Esophagus squamous epithelium (tissue), 5 donors: Measurements from ENCODE around the gene CER1. TPM values are rescaled to one million over a fixed set of nuclear protein-coding genes. Genes with fewer than 3 reads are reported as not detected.

Experiments
- DNase-seq: peaks from one replicate; lab custom pipeline; 2025; lab: John Stamatoyannopoulos, UW
- H3K27ac ChIP-seq, 4 donors: fragments of 200-600 bp; sonication (generic); one replicate each; pipeline ENCODE4 v1.5.1; 2016 to 2019; ENCODE audit warnings: mild to moderate bottlenecking in 1 of 4
- H3K27me3 ChIP-seq, 4 donors: fragments of 200-600 bp; sonication (generic); 1 replicate in 3 of 4; 2 replicates in 1 of 4; pipeline versions ENCODE4 v1.5.1 to v1.6.0; 2017 to 2021; ENCODE audit warnings: antibody characterized with exemption in 1 of 4
- H3K36me3 ChIP-seq, 3 donors: fragments of 200-600 bp; sonication (generic); one replicate each; pipeline ENCODE4 v1.5.1; 2016 to 2019
- H3K4me1 ChIP-seq, 3 donors: fragments of 200-600 bp; sonication (generic); one replicate each; pipeline ENCODE4 v1.5.1; 2017 to 2019
- H3K4me3 ChIP-seq, 4 donors: fragments of 200-600 bp; sonication (generic); 1 replicate in 3 of 4; 2 replicates in 1 of 4; pipeline ENCODE4 v1.5.1; 2016 to 2019; ENCODE audit warnings: mild to moderate bottlenecking in 2 of 4, moderate library complexity in 1 of 4
- H3K9me3 ChIP-seq, 3 donors: fragments of 200-600 bp; sonication (generic); one replicate each; pipeline ENCODE4 v1.5.1; 2016 to 2019
- POLR2A ChIP-seq, 4 donors: fragments of 450-650 bp; IDR thresholded peaks; one replicate each; pipeline ENCODE4 v1.6.1; 2017; ENCODE audit warnings: antibody characterized with exemption in 4 of 4, mild to moderate bottlenecking in 4 of 4, moderate library complexity in 3 of 4
- WGBS, 2 donors: methylation state at CpG; one replicate each; pipeline ENCODE4 v1.1.5; 2018; 5-methylcytosine and 5-hydroxymethylcytosine counted together
- intact Hi-C: fragments of 100-400 bp; cut with DNase I; formaldehyde crosslinking; loops from one replicate; pipeline ENCODE4 v1.15.0; 2022
- total RNA-seq, 4 donors: library from RNA; depleted of rRNA; stranded (reverse); fragments of >200 nt; gene quantifications; one replicate each; pipeline ENCODE4 v1.1.0, GENCODE V29; 2016
- TF ChIP-seq, protein P1 (sequence below), 6 experiments: fragments of 450-650 bp in 4 of 6; fragments of 200-600 bp in 2 of 6; sonication (generic) in 2 of 6; IDR thresholded peaks; one replicate each; pipeline ENCODE4 v1.5.1; 2016 to 2019; ENCODE audit warnings: antibody characterized with exemption in 6 of 6, mild to moderate bottlenecking in 4 of 6, moderate library complexity in 4 of 6
- donor health status: DM: yes; HTN: yes; CAD: no.

Gene CER1, protein sequence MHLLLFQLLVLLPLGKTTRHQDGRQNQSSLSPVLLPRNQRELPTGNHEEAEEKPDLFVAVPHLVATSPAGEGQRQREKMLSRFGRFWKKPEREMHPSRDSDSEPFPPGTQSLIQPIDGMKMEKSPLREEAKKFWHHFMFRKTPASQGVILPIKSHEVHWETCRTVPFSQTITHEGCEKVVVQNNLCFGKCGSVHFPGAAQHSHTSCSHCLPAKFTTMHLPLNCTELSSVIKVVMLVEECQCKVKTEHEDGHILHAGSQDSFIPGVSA
- not detected for total RNA-seq

DNA sequence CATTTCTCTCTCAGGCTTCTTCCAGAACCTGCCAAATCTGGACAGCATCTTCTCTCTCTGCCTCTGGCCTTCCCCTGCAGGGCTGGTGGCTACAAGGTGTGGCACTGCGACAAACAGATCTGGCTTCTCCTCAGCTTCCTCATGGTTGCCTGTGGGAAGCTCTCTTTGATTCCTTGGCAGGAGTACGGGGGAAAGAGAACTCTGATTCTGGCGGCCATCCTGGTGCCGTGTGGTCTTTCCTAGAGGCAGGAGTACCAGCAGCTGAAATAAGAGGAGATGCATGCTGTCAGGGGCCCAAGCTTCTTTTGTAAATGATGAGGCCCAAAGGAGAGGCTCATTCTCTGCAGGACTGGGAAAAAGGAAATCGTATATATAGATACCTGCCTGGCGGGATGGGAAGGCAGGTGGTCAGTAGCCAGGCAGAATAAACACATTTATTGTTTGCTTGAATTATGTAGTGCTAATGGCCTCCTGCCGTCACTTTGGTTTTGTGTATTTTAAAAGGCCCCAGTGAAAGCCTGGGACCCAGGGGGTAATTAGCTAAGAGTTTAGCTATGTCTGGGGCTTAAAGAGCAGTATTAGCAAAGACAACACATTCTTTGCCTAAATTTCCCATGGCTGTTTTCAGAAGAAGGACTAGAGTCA is at the start of gene CER1:
TSS of gene CER1 (minus strand) at position 343 of the 645 bp plus-strand sequence. CDS start at position 282, 61 bp downstream.
- Histone ChIP-seq H3K27me3 (peaks cover 0 to 17% (median 0%) of the 10 kb centered on the region in 4 donors), H3K36me3 (no peaks in the 10 kb centered on the region), H3K4me3 (no peak within 1 kb of the TSS), H3K4me1 (no peaks in the 10 kb centered on the region), H3K27ac (no peak within 1 kb of the TSS), H3K9me3 (no peaks in the 10 kb centered on the region)
- TF ChIP-seq, protein P1, sequence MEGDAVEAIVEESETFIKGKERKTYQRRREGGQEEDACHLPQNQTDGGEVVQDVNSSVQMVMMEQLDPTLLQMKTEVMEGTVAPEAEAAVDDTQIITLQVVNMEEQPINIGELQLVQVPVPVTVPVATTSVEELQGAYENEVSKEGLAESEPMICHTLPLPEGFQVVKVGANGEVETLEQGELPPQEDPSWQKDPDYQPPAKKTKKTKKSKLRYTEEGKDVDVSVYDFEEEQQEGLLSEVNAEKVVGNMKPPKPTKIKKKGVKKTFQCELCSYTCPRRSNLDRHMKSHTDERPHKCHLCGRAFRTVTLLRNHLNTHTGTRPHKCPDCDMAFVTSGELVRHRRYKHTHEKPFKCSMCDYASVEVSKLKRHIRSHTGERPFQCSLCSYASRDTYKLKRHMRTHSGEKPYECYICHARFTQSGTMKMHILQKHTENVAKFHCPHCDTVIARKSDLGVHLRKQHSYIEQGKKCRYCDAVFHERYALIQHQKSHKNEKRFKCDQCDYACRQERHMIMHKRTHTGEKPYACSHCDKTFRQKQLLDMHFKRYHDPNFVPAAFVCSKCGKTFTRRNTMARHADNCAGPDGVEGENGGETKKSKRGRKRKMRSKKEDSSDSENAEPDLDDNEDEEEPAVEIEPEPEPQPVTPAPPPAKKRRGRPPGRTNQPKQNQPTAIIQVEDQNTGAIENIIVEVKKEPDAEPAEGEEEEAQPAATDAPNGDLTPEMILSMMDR (IDR thresholded peaks at IDR 0.05) = no peak
- TF ChIP-seq POLR2A (IDR thresholded peaks at IDR 0.05) = no peak
- DNase-seq = no peak
- intact Hi-C loops = no loop called here
- WGBS, 2 donors = 38 to 60% methylated on average over 6 to 7 of the region's 7 CpGs

DNA sequence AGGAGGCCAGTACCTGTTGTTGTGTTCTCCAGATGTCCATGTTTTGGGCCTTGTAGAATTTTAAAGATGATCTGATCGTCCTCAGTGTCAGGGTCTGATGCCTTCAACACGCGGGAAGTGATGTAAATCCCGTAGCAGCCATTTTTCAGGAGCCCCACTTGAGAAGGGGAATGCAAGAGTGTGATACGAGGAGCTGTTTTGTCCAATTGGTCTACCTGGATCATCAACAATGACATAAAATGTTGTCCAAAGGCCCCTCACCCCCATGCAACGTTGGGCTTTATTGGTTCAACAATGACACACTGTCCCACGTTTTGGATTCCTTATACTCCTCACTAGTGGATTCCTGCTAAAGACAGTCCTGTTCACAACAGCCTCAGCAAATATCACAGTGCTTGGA is 48.1 kb upstream of the CER1 start:
- no peak overlapping the region for H3K4me3 ChIP-seq
- TF ChIP-seq, protein P1 (IDR thresholded peaks at IDR 0.05) = no peak
- TF ChIP-seq POLR2A (IDR thresholded peaks at IDR 0.05) = no peak
- 69 to 71% methylated on average over 7 of the region's 7 CpGs for WGBS, 2 donors
- no peaks in the 10 kb centered on the region for H3K27me3 ChIP-seq
- H3K27ac ChIP-seq = no peak overlapping the region
- peaks cover 0 to 4% (median 0%) of the 10 kb centered on the region in 3 donors for H3K4me1 ChIP-seq
- intact Hi-C loops = no loop called here
- no peaks in the 10 kb centered on the region for H3K9me3 ChIP-seq
- DNase-seq = no peak
- H3K36me3 ChIP-seq = no peaks in the 10 kb centered on the region

DNA sequence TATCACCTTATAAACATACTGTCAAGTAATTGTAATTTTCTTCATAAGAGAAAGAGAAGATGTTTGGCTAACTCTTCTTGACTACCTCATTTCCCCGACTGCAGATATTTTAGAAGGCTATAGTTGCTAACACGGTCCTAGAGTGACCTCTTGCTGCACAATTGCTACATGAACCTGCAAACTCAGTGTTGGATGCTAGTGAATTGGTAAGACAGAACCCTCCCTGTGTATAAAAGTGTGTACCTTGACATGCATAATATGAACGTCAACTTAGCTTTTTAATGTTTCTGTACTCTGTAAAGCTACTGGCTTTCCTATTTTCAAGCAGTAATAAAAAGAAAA is 46.7 kb upstream of the CER1 start:
- DNase-seq = no peak

DNA sequence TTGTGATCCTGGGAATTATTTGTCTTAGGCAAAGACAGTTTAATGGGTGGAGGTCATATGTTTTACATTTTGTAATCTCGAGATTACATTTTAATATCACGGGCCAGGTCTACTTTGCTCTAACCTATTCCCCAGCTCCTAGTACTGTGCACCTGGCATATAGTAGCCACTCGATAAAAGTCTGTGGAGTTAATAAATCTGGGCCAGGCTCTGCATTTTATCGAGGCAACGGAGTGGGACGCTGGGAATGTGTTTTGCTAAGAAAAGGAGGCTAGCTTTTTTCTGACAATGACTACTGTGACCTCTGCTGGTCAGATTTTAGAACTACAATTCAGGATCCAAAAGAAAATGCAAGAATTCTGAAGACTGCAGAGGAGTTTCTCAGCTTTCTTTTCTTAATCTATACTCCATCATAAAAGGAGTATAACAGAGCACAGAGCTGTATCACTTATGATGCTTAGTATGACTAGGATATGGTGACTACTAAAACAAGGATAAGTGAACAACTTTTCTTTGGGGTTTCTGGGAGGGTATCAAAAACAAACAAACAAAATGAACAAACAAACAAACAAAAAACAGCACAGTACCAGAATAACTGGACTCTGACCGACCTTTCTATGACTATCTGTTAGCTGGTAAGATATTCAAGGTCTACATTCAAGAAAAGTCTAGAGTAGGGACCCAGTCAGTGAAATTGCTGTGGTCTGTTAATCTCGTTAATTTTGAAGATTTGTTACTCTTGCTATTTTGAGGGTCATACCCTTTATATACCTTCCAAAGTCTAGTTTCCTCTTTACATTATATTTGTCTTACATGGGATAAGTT is 46.1 kb upstream of the CER1 start:
- no peak overlapping the region for H3K27ac ChIP-seq
- intact Hi-C loops = loop anchor here (10.0 kb wide), 2 partner anchors 154 to 304 kb away; no protein-coding TSS in a partner anchor
- TF ChIP-seq POLR2A (IDR thresholded peaks at IDR 0.05) = no peak
- TF ChIP-seq, protein P1 (IDR thresholded peaks at IDR 0.05) = peak; percentile 55 to 77 (median 66)
- no peak for DNase-seq
- 29 to 38% methylated on average over 8 of the region's 8 CpGs for WGBS, 2 donors
- H3K4me3 ChIP-seq = no peak overlapping the region
- peaks cover 0 to 4% (median 0%) of the 10 kb centered on the region in 3 donors for H3K4me1 ChIP-seq
- no peaks in the 10 kb centered on the region for H3K36me3 ChIP-seq
- H3K27me3 ChIP-seq = no peaks in the 10 kb centered on the region
- H3K9me3 ChIP-seq = no peaks in the 10 kb centered on the region

More for the DNA sequence above, 46.7 kb upstream of the CER1 start:
- WGBS, 2 donors = 41 to 44% methylated on average over 3 of the region's 3 CpGs
- H3K27me3 ChIP-seq = no peaks in the 10 kb centered on the region
- H3K4me3 ChIP-seq = no peak overlapping the region
- no peak overlapping the region for H3K27ac ChIP-seq
- TF ChIP-seq POLR2A (IDR thresholded peaks at IDR 0.05) = no peak
- TF ChIP-seq, protein P1 (IDR thresholded peaks at IDR 0.05) = peak in 1 of 6 experiments; percentile 33
- intact Hi-C loops = loop anchor here (10.0 kb wide), 2 partner anchors 154 to 304 kb away; no protein-coding TSS in a partner anchor
- H3K36me3 ChIP-seq = no peaks in the 10 kb centered on the region
- H3K4me1 ChIP-seq = peaks cover 0 to 4% (median 0%) of the 10 kb centered on the region in 3 donors
- H3K9me3 ChIP-seq = no peaks in the 10 kb centered on the region
